H9 (cell line): ENCODE results near the gene ST3GAL5. TPM values are rescaled to one million over a fixed set of nuclear protein-coding genes. Genes with fewer than 3 reads are reported as not detected.

ENCODE experiments used
- DNase-seq: peaks from one replicate; pipeline ENCODE4 v3.0.0-alpha.2; 2017
- H2AFZ ChIP-seq: one replicate; pipeline ENCODE4 v1.6.1; 2013; ENCODE audit warnings: mild to moderate bottlenecking, low read length, control low read depth, moderate library complexity
- H2AK5ac ChIP-seq: 2 replicates; pipeline ENCODE4 v1.6.1; 2013; ENCODE audit warnings: low read length, control low read depth, mixed read lengths; ENCODE audit not compliant: insufficient read length
- H2BK120ac ChIP-seq: one replicate; pipeline ENCODE4 v1.6.1; 2013; ENCODE audit warnings: low read depth, mild to moderate bottlenecking, low read length, control low read depth, inconsistent platforms; ENCODE audit not compliant: poor library complexity, severe bottlenecking
- H2BK12ac ChIP-seq: 2 replicates; pipeline ENCODE4 v1.6.1; 2013; ENCODE audit warnings: low read length, control low read depth, mixed read lengths, low read depth; ENCODE audit not compliant: insufficient read length
- H2BK15ac ChIP-seq: 2 replicates; pipeline ENCODE4 v1.6.1; 2013; ENCODE audit warnings: low read depth, low read length, control low read depth
- H2BK20ac ChIP-seq: one replicate; pipeline ENCODE4 v1.6.1; 2013; ENCODE audit warnings: low read depth, mild to moderate bottlenecking, low read length, control low read depth, inconsistent platforms; ENCODE audit not compliant: poor library complexity, severe bottlenecking
- H2BK5ac ChIP-seq: 2 replicates; pipeline ENCODE4 v1.6.1; 2013; ENCODE audit warnings: low read length, control low read depth, mixed read lengths; ENCODE audit not compliant: insufficient read length
- H3K14ac ChIP-seq: 2 replicates; pipeline ENCODE4 v1.6.1; 2013; ENCODE audit warnings: low read length, control low read depth; ENCODE audit not compliant: insufficient read depth
- H3K18ac ChIP-seq: 2 replicates; pipeline ENCODE4 v1.6.1; 2013; ENCODE audit warnings: low read depth, mild to moderate bottlenecking, mixed read lengths, low read length, control low read depth; ENCODE audit not compliant: insufficient read length
- H3K23ac ChIP-seq: 2 replicates; pipeline ENCODE4 v1.6.1; 2013; ENCODE audit warnings: low read length, control low read depth, mixed read lengths, low read depth; ENCODE audit not compliant: insufficient read length
- H3K23me2 ChIP-seq: 2 replicates; pipeline ENCODE4 v1.6.1; 2013; ENCODE audit warnings: low read depth, mild to moderate bottlenecking, mixed read lengths, low read length, control low read depth; ENCODE audit not compliant: insufficient read length, poor library complexity, severe bottlenecking
- H3K27ac ChIP-seq: 2 replicates; pipeline ENCODE4 v1.5.1; 2013; ENCODE audit warnings: low read length, control low read depth, mixed read lengths, low read depth; ENCODE audit not compliant: insufficient read length
- H3K27me3 ChIP-seq: 2 replicates; pipeline ENCODE4 v1.6.1; 2013; ENCODE audit warnings: low read length, control low read depth, inconsistent platforms; ENCODE audit not compliant: insufficient read depth
- H3K4ac ChIP-seq: 2 replicates; pipeline ENCODE4 v1.6.1; 2013; ENCODE audit warnings: low read depth, mild to moderate bottlenecking, control low read depth, inconsistent platforms, low read length, moderate library complexity
- H3K4me1 ChIP-seq: 2 replicates; pipeline ENCODE4 v1.6.1; 2013; ENCODE audit warnings: low read length, control low read depth, inconsistent platforms; ENCODE audit not compliant: insufficient read depth
- H3K4me2 ChIP-seq: 2 replicates; pipeline ENCODE4 v1.6.1; 2013; ENCODE audit warnings: low read length, control low read depth, mixed read lengths; ENCODE audit not compliant: insufficient read length, insufficient read depth
- H3K56ac ChIP-seq: 2 replicates; pipeline ENCODE4 v1.6.1; 2013; ENCODE audit warnings: low read depth, mild to moderate bottlenecking, mixed read lengths, low read length, control low read depth; ENCODE audit not compliant: insufficient read length
- H3K79me1 ChIP-seq: 2 replicates; pipeline ENCODE4 v1.6.1; 2013; ENCODE audit warnings: low read depth, mild to moderate bottlenecking, moderate library complexity, low read length, control low read depth, inconsistent platforms; ENCODE audit not compliant: insufficient read depth, poor library complexity, severe bottlenecking
- H3K79me2 ChIP-seq: 2 replicates; pipeline ENCODE4 v1.6.1; 2013; ENCODE audit warnings: low read length, control low read depth, inconsistent platforms; ENCODE audit not compliant: insufficient read depth
- H3K9ac ChIP-seq: 2 replicates; pipeline ENCODE4 v1.6.1; 2013; ENCODE audit warnings: low read length, control low read depth, mixed read lengths; ENCODE audit not compliant: insufficient read length; ENCODE audit errors: extremely low read depth
- H3K9me3 ChIP-seq: one replicate; pipeline ENCODE4 v1.6.1; 2013; ENCODE audit warnings: low read depth, low read length, inconsistent platforms; ENCODE audit not compliant: control insufficient read depth
- H3T11ph ChIP-seq: one replicate; pipeline ENCODE4 v1.6.1; 2013; ENCODE audit warnings: mild to moderate bottlenecking, low read length, control low read depth, inconsistent platforms
- H4K20me1 ChIP-seq: one replicate; pipeline ENCODE4 v1.6.1; 2013; ENCODE audit not compliant: control insufficient read depth, insufficient read length, insufficient read depth
- H4K5ac ChIP-seq: 2 replicates; pipeline ENCODE4 v1.6.1; 2013; ENCODE audit warnings: low read depth, mild to moderate bottlenecking, mixed read lengths, low read length, control low read depth; ENCODE audit not compliant: insufficient read length
- H4K8ac ChIP-seq: replicated peaks from 2 replicates; pipeline ENCODE4 v1.6.1; 2013; ENCODE audit warnings: low read length, control low read depth, mixed read lengths, low read depth; ENCODE audit not compliant: insufficient read length
- H4K91ac ChIP-seq: 2 replicates; pipeline ENCODE4 v1.6.1; 2013; ENCODE audit warnings: low read depth, mild to moderate bottlenecking, moderate library complexity, mixed read lengths, low read length, control low read depth; ENCODE audit not compliant: insufficient read length
- H3K27ac Mint-ChIP-seq, 3 experiments: 2 replicates in 2 of 3; 3 replicates in 1 of 3; pipeline ENCODE4 v1.8.0; 2020 to 2021; ENCODE audit warnings: mixed read lengths in 3 of 3, mild to moderate bottlenecking in 1 of 3, moderate library complexity in 1 of 3
- H3K27me3 Mint-ChIP-seq: 2 replicates; pipeline ENCODE4 v1.8.0; 2021; ENCODE audit warnings: low read depth, mild to moderate bottlenecking, moderate library complexity, mixed read lengths
- H3K36me3 Mint-ChIP-seq, 3 experiments: 2 replicates in 2 of 3; 3 replicates in 1 of 3; pipeline ENCODE4 v1.8.0; 2020 to 2021; ENCODE audit warnings: low read depth in 3 of 3, mixed read lengths in 3 of 3; ENCODE audit not compliant: insufficient read depth in 1 of 3
- H3K4me1 Mint-ChIP-seq, 2 experiments: 2 replicates each; pipeline ENCODE4 v1.8.0; 2020; ENCODE audit warnings: mixed read lengths in 2 of 2
- H3K4me3 Mint-ChIP-seq, 2 experiments: 2 replicates in 1 of 2; 3 replicates in 1 of 2; pipeline ENCODE4 v1.8.0; 2020 to 2021; ENCODE audit warnings: mild to moderate bottlenecking in 2 of 2, mixed read lengths in 2 of 2, moderate library complexity in 1 of 2
- H3K9me3 Mint-ChIP-seq, 2 experiments: 2 replicates in 1 of 2; 3 replicates in 1 of 2; pipeline ENCODE4 v1.8.0; 2020; ENCODE audit warnings: mild to moderate bottlenecking in 2 of 2, mixed read lengths in 2 of 2, moderate library complexity in 1 of 2
- CTCF ChIP-seq: fragments of 200-600 bp; sonication (generic); conservative IDR thresholded peaks from 3 replicates; pipeline ENCODE4 v1.8.0; 2021; ENCODE audit warnings: antibody characterized with exemption, mild to moderate bottlenecking
- WGBS: extraction: QIAGEN DNeasy Blood & Tissue Kit; methylation state at CpG from one replicate; pipeline ENCODE4 v1.1.7; 2013; ENCODE audit warnings: missing lambda C conversion rate, low lambda C conversion rate, mixed read lengths; ENCODE audit not compliant: insufficient read length; ENCODE audit errors: extremely low coverage; 5-methylcytosine and 5-hydroxymethylcytosine counted together
- total RNA-seq: library from RNA; stranded (reverse); gene quantifications from 2 replicates; pipeline ENCODE4 v1.2.1, GENCODE V29; 2021

ST3GAL5 gene
- total RNA-seq, 1 experiment from 2014 or later, result 3.3 TPM

- TF ChIP-seq CTCF, result no peak
- Histone ChIP-seq H3K79me1 (no peaks in the 10 kb centered on the region), H2BK120ac (no peak overlapping the region), H4K5ac (no peak overlapping the region), H3K14ac (no peak overlapping the region), H2BK12ac (no peak overlapping the region), H2AK5ac (no peak overlapping the region), H3K79me2 (no peaks in the 10 kb centered on the region), H2BK20ac (no peak overlapping the region), H2AFZ (no peak overlapping the region), H4K91ac (no peak overlapping the region), H4K20me1 (no peaks in the 10 kb centered on the region), H3T11ph (no peak overlapping the region), H3K27me3 (no peaks in the 10 kb centered on the region), H3K56ac (no peak overlapping the region), H3K4me1 (no peaks in the 10 kb centered on the region), H3K18ac (no peak overlapping the region), H3K9me3 (no peaks in the 10 kb centered on the region), H3K27ac (no peak overlapping the region), H2BK5ac (no peak overlapping the region), H3K23me2 (no peaks in the 10 kb centered on the region), H2BK15ac (no peak overlapping the region), H3K4me2 (no peak overlapping the region), H4K8ac (no peak overlapping the region), H3K23ac (no peak overlapping the region), H3K4ac (no peak overlapping the region), H3K9ac (no peak overlapping the region)
- H3K27me3 Mint-ChIP-seq, result no peaks in the 10 kb centered on the region; the same call in 1 of the 2 replicates
- peaks cover 5% of the 10 kb centered on the region in 2 experiments; a peak in 2 of 4 replicates for H3K4me1 Mint-ChIP-seq
- H3K27ac Mint-ChIP-seq, result no peak overlapping the region; a peak in 1 of 7 replicates
- H3K9me3 Mint-ChIP-seq, result no peaks in the 10 kb centered on the region
- no peak overlapping the region for H3K4me3 Mint-ChIP-seq
- no CpG with 5 or more reads among the region's 3 CpGs for WGBS
- DNase-seq, result no peak
- H3K36me3 Mint-ChIP-seq, result no peaks in the 10 kb centered on the region
Measured at GRCh38 chr2:85922199-85922598, 33.4 kb upstream of the ST3GAL5 start.
